ENCODE results near the gene CNKSR1. TPM values are rescaled to one million over a fixed set of nuclear protein-coding genes. Genes with fewer than 3 reads are reported as not detected.

CNKSR1 gene, protein sequence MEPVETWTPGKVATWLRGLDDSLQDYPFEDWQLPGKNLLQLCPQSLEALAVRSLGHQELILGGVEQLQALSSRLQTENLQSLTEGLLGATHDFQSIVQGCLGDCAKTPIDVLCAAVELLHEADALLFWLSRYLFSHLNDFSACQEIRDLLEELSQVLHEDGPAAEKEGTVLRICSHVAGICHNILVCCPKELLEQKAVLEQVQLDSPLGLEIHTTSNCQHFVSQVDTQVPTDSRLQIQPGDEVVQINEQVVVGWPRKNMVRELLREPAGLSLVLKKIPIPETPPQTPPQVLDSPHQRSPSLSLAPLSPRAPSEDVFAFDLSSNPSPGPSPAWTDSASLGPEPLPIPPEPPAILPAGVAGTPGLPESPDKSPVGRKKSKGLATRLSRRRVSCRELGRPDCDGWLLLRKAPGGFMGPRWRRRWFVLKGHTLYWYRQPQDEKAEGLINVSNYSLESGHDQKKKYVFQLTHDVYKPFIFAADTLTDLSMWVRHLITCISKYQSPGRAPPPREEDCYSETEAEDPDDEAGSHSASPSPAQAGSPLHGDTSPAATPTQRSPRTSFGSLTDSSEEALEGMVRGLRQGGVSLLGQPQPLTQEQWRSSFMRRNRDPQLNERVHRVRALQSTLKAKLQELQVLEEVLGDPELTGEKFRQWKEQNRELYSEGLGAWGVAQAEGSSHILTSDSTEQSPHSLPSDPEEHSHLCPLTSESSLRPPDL
- total RNA-seq = not detected

DNA sequence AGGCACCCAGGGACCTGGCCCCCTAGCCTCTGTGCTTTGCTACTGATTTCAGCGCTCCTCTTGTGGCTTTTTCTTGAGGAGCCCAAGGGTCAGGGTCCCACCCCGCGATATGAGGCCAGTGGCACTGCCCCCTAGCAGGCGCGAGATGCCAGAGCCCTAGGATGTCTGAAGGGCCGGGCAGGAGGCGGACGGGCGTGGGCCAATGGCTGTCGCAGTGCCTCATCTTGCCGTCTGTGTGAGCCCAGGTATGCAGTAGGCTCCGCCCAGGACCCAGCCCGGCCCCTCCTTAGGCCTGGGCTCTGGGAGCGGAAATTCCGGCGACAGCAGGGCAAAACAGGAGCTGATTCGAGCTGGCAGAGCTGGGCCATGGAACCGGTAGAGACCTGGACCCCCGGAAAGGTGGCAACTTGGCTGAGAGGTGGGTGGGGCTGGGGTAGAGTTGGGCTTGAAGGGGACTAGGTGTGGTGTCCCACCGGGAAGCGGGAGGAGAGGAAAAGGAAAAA, at the start of gene CNKSR1:
TSS of gene CNKSR1 (plus strand) at position 310 of the 503 bp plus-strand sequence. CDS start at position 367, 57 bp downstream.
- intact Hi-C loops (cut with DNase I) = no loop called here
- Histone ChIP-seq H3K27me3 (no peaks in the 10 kb centered on the region), H3K4me1 (no peaks in the 10 kb centered on the region), H3K27ac (no peak within 1 kb of the TSS), H3K4me3 (no peak within 1 kb of the TSS), H3K36me3 (no peaks in the 10 kb centered on the region), H3K9me3 (no peaks in the 10 kb centered on the region)
- TF ChIP-seq, protein P1, sequence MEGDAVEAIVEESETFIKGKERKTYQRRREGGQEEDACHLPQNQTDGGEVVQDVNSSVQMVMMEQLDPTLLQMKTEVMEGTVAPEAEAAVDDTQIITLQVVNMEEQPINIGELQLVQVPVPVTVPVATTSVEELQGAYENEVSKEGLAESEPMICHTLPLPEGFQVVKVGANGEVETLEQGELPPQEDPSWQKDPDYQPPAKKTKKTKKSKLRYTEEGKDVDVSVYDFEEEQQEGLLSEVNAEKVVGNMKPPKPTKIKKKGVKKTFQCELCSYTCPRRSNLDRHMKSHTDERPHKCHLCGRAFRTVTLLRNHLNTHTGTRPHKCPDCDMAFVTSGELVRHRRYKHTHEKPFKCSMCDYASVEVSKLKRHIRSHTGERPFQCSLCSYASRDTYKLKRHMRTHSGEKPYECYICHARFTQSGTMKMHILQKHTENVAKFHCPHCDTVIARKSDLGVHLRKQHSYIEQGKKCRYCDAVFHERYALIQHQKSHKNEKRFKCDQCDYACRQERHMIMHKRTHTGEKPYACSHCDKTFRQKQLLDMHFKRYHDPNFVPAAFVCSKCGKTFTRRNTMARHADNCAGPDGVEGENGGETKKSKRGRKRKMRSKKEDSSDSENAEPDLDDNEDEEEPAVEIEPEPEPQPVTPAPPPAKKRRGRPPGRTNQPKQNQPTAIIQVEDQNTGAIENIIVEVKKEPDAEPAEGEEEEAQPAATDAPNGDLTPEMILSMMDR (IDR thresholded peaks at IDR 0.05) = no peak
- DNase-seq (ENCODE audit: low spot score in 2 of 2) = no peak

DNA sequence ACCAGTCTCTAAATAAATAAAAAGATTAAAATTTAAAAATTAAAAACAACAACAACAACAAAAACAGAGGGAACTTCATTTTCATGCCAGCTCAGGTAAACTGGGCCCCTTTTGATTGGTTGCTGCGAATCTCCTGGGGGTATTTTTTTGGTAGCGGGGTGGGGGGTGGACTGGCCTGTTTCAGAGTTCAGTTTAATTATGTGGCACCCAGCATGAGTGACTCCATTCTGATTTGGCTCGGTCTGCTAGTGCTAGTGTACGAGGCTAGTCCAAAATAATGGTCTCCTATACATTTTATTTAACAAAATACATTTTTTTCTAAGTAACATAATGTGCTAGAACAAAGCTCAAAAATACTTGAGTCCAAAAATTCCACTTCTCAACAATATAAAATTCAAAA, 47.5 kb upstream of the CNKSR1 start:
- H3K4me1 ChIP-seq = no peaks in the 10 kb centered on the region
- H3K9me3 ChIP-seq = no peaks in the 10 kb centered on the region
- no peaks in the 10 kb centered on the region for H3K36me3 ChIP-seq
- intact Hi-C loops (cut with DNase I) = no loop called here
- no peak for DNase-seq (ENCODE audit: low spot score in 2 of 2)
- H3K4me3 ChIP-seq = no peak overlapping the region
- no peaks in the 10 kb centered on the region for H3K27me3 ChIP-seq
- TF ChIP-seq, protein P1 (IDR thresholded peaks at IDR 0.05) = no peak
- H3K27ac ChIP-seq = no peak overlapping the region

DNA sequence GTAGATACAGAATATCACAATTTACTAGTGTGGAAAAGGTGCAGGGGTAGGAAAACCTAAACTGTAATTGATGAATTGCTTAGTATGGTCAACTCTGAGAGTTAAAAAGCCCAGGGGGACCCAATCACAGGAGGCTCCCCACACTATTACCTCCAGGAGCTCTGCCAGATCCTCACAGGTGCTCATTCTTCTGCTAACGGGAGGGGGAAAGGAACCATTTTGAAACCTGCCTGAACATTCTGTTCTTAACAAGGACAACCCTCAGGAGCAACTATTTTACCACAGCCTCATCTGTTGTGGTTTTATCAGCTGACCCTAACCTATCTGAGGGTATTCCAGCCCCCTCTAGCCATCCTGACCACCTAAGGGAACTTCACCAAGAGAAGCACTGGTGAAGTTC, 46.6 kb upstream of the CNKSR1 start:
- TF ChIP-seq, protein P1 (IDR thresholded peaks at IDR 0.05) = no peak
- Histone ChIP-seq H3K36me3 (no peaks in the 10 kb centered on the region), H3K4me3 (no peak overlapping the region), H3K27ac (no peak overlapping the region), H3K4me1 (no peaks in the 10 kb centered on the region), H3K9me3 (no peaks in the 10 kb centered on the region), H3K27me3 (no peaks in the 10 kb centered on the region)
- DNase-seq (ENCODE audit: low spot score in 2 of 2) = no peak
- intact Hi-C loops (cut with DNase I) = no loop called here

DNA sequence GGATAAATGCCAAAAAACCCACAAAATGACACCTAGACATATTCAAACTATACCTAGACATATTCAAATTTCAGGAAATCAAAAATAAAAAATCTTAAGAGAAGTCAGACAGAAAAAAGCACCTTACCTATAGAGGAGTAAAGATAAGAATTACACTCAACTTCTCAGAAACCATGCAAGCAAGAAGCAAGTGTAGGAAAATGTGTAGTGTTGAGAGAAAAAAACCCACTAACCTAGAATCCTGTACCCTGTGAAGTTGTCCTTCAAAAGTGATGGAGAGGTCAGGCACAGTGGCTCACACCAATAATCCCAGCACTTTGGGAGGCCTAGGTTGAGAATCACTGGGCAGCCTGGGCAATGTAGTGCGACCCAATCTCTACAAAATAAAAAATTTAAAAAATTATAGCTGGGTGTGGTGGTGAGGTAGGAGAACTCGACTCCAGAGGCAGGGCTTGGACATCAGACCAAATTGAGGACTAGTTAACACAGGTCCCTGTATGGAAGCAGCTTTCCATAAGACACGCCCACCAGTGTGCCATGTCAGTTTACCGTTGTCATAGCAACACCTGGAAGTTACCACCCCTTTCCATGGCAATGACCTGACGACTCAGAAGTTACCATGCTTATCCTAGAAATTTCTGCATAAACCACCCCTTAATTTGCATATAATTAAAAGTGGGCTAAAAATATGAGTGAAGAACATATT, 45.0 kb upstream of the CNKSR1 start:
- TF ChIP-seq, protein P1 (IDR thresholded peaks at IDR 0.05) = no peak
- no peaks in the 10 kb centered on the region for H3K27me3 ChIP-seq
- intact Hi-C loops (cut with DNase I) = no loop called here
- H3K4me1 ChIP-seq = no peaks in the 10 kb centered on the region
- H3K27ac ChIP-seq = no peak overlapping the region
- H3K4me3 ChIP-seq = no peak overlapping the region
- no peak for DNase-seq (ENCODE audit: low spot score in 2 of 2)
- no peaks in the 10 kb centered on the region for H3K36me3 ChIP-seq
- H3K9me3 ChIP-seq = no peaks in the 10 kb centered on the region

DNA sequence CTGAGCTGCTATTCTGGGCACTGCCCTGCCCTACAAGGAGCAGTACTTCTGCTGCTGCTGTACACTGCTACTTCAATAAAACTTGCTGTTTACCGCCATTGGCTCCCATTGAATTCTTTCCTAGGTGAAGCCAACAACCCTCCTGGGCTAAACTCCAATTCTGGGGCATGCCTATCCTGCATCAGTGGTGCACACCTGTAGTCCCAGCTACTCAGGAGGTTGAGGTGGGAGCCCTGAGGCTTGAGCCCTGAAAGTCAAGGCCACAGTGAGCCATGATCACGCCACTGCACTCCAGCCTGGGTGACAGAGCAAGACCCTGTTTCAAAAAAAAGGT, 44.5 kb upstream of the CNKSR1 start:
- no peaks in the 10 kb centered on the region for H3K4me1 ChIP-seq
- TF ChIP-seq, protein P1 (IDR thresholded peaks at IDR 0.05) = no peak
- no peak for DNase-seq (ENCODE audit: low spot score in 2 of 2)
- no peaks in the 10 kb centered on the region for H3K9me3 ChIP-seq
- H3K36me3 ChIP-seq = no peaks in the 10 kb centered on the region
- intact Hi-C loops (cut with DNase I) = no loop called here
- H3K4me3 ChIP-seq = no peak overlapping the region
- H3K27ac ChIP-seq = no peak overlapping the region
- H3K27me3 ChIP-seq = no peaks in the 10 kb centered on the region

Measured in ascending aorta (tissue), 2 donors.